ENCODE data around the gene SGMS2.

DNA sequence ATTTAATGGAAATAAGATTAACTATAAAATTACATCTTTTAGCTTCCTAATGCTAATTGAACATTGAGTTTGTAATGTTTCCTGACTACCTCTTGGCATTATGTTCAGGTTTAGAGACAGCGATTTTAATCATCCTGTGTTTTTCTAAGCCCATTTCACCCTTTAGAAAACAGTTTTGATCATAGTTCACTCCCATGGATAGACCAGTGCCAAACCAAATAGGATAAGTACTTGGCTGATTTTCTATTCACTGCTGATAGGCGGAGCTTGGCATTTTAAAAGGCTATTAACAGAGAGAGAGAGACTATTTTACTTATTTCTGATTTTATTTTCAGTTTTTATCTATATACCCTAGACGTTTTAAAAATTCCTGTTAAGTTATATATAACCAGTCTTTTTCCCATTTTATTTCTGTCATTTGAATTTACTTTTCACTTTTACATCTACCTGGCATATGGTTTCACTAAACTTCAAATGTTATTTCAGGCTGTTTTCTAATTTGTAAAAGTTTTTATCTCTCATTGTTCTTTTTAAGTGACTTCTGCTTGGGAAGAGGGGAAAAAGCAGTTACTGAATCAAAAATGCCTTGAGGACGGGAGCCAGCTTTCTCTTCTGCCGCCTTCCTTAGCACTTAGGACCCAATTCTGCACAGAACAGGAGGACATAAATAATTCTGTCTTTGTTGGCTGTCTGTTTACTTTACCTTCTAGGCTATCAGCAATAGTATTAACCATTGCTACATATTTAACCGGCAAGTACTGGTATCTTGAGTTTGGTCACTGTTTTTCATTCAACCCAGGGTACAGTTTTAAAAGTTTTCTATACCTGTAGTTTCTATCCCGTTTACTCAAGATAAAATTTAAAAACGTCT is 46.4 kb downstream of the SGMS2 start:
- TF ChIP-seq, protein P1, sequence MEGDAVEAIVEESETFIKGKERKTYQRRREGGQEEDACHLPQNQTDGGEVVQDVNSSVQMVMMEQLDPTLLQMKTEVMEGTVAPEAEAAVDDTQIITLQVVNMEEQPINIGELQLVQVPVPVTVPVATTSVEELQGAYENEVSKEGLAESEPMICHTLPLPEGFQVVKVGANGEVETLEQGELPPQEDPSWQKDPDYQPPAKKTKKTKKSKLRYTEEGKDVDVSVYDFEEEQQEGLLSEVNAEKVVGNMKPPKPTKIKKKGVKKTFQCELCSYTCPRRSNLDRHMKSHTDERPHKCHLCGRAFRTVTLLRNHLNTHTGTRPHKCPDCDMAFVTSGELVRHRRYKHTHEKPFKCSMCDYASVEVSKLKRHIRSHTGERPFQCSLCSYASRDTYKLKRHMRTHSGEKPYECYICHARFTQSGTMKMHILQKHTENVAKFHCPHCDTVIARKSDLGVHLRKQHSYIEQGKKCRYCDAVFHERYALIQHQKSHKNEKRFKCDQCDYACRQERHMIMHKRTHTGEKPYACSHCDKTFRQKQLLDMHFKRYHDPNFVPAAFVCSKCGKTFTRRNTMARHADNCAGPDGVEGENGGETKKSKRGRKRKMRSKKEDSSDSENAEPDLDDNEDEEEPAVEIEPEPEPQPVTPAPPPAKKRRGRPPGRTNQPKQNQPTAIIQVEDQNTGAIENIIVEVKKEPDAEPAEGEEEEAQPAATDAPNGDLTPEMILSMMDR (conservative IDR thresholded peaks at IDR 0.05; ENCODE audit: low read depth, low read length), result no peak
- no peak for TF ChIP-seq MAFK (IDR thresholded peaks at IDR 0.05; ENCODE audit: low read depth, low read length)
- no peak for TF ChIP-seq RAD21 (IDR thresholded peaks at IDR 0.05; ENCODE audit: low read length)
- no peak for TF ChIP-seq SMC3 (IDR thresholded peaks at IDR 0.05; ENCODE audit: low read depth, low read length)
- TF ChIP-seq MXI1 (IDR thresholded peaks at IDR 0.05; ENCODE audit: borderline replicate concordance, low read depth, low read length), result no peak
- no peak for TF ChIP-seq BHLHE40 (IDR thresholded peaks at IDR 0.05; ENCODE audit: low read depth, low read length)
- TF ChIP-seq RFX5 (IDR thresholded peaks at IDR 0.05; ENCODE audit: low read depth, low read length), result no peak
- no peak for TF ChIP-seq FOS (IDR thresholded peaks at IDR 0.05; ENCODE audit: low read depth, low read length)
- TF ChIP-seq, protein P2, sequence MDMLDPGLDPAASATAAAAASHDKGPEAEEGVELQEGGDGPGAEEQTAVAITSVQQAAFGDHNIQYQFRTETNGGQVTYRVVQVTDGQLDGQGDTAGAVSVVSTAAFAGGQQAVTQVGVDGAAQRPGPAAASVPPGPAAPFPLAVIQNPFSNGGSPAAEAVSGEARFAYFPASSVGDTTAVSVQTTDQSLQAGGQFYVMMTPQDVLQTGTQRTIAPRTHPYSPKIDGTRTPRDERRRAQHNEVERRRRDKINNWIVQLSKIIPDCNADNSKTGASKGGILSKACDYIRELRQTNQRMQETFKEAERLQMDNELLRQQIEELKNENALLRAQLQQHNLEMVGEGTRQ (IDR thresholded peaks at IDR 0.05; ENCODE audit: low read depth, low read length), result no peak
- TF ChIP-seq POLR2A (IDR thresholded peaks at IDR 0.05; ENCODE audit: low read depth, low read length), result no peak
